Muscle of arm (tissue), 12 donors: ENCODE results near the gene NKD1. TPM values are rescaled to one million over a fixed set of nuclear protein-coding genes. Genes with fewer than 3 reads are reported as not detected.

Experiments
- DNase-seq: peaks from one replicate; pipeline ENCODE4 v3.0.0-alpha.2; 2013
- polyA plus RNA-seq, 12 donors: library from polyadenylated mRNA; unstranded; fragments of 120-200 nt; gene quantifications; one replicate each; pipeline ENCODE4 v1.2.1, GENCODE V29; 2013; ENCODE audit not compliant: insufficient read length in 12 of 12

NKD1 gene
- polyA plus RNA-seq, 12 donors: 4.1 to 38.8 (median 9.4) TPM; not detected in 1

- peak; percentile 69 for DNase-seq
These were observed 79.2 kb downstream of the NKD1 start for GRCh38 chr16:50627419-50627818.

- DNase-seq: no peak
These were observed 80.1 kb downstream of the NKD1 start for GRCh38 chr16:50628156-50628802.

- no peak for DNase-seq
These were observed 81.1 kb downstream of the NKD1 start for GRCh38 chr16:50629334-50629733.

GRCh38 chr16:50630394-50631020 lies 82.3 kb downstream of the NKD1 start:
- DNase-seq: no peak

GRCh38 chr16:50631249-50631984 lies 83.2 kb downstream of the NKD1 start:
- no peak for DNase-seq

GRCh38 chr16:50631985-50632576 lies 83.9 kb downstream of the NKD1 start:
- DNase-seq: no peak

- no peak for DNase-seq
These were observed 85.0 kb downstream of the NKD1 start for GRCh38 chr16:50632927-50633800.

- DNase-seq: no peak
These were observed 85.9 kb downstream of the NKD1 start for GRCh38 chr16:50634090-50634489.

- DNase-seq: no peak
These were observed 86.8 kb downstream of the NKD1 start for GRCh38 chr16:50634947-50635346.

- DNase-seq: no peak
These were observed 87.6 kb downstream of the NKD1 start for GRCh38 chr16:50635505-50636392.

GRCh38 chr16:50636753-50637374 lies 88.7 kb downstream of the NKD1 start:
- DNase-seq: no peak

- no peak for DNase-seq
These were observed 89.8 kb downstream of the NKD1 start for GRCh38 chr16:50637716-50638602.

- DNase-seq: no peak
These were observed 90.8 kb downstream of the NKD1 start for GRCh38 chr16:50638816-50639670.

- DNase-seq: no peak
These were observed 92.2 kb downstream of the NKD1 start for GRCh38 chr16:50640391-50640790.

GRCh38 chr16:50640919-50641817 lies 93.0 kb downstream of the NKD1 start:
- no peak for DNase-seq

- DNase-seq: no peak
These were observed 93.6 kb downstream of the NKD1 start for GRCh38 chr16:50641818-50642187.

- DNase-seq: no peak
These were observed 94.2 kb downstream of the NKD1 start for GRCh38 chr16:50642349-50642748.
